GM12801 (cell line): Measurements from ENCODE around the gene AUP1.

Experiments used
- CTCF ChIP-seq: IDR thresholded peaks from one replicate; pipeline ENCODE4 v1.5.1; 2011; ENCODE audit warnings: control low read depth; ENCODE audit not compliant: insufficient read length; ENCODE audit errors: extremely low read depth

The AUP1 gene

GRCh38 chr2:74512744-74513604 lies 16.5 kb downstream of the AUP1 start:
- TF ChIP-seq CTCF: no peak

- TF ChIP-seq CTCF: no peak
These were observed 18.2 kb downstream of the AUP1 start for GRCh38 chr2:74511104-74511989.

DNA sequence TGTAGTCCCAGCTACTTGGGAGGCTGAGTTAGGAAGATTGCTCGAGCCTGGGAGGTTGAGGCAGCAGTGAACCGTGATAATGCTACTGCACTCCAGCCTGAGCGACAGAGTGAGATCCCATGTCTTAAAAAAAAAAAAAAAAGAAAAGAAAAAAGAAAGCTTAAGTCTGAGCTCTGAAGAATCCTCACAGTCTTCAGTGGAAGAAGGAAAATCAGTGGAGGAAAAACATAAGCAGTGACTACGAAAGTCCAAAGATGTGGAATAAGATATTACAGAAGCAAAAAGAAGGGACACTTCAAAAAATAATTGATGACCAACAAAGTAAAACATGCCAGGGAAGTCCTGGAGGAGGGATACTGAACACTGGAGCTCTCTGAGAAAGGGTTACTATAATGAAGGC lies 19.2 kb downstream of the AUP1 start:
- no peak for TF ChIP-seq CTCF

DNA sequence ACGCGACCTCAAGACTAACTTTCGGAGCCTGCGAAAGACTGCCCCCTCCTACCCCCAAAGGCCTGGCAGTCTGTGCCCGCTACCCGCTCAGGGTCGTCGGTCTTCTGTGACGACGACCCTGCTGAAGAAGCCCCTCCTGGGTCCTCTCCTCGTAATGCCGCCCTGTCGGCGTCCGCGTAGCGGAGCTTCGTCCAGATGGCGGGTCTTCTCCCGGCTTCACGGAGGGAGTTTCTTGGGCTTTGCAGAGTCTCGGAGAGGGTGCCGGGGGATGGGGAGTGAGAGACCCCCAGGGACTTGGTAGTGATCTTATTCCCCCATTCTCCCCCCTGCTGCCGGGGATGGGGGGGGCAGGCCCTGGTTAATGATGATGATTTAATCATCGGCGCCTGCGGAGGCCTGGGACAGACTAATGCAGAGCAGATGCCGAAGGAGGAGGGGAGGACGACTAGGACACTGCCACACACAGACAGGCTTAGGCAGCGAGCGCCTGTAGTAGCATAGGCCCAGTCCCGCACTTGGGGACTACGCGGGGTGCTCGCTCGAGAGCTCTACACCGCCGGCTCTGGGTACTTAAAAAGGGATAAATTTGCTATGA lies 21.5 kb downstream of the AUP1 start:
- TF ChIP-seq CTCF: no peak

DNA sequence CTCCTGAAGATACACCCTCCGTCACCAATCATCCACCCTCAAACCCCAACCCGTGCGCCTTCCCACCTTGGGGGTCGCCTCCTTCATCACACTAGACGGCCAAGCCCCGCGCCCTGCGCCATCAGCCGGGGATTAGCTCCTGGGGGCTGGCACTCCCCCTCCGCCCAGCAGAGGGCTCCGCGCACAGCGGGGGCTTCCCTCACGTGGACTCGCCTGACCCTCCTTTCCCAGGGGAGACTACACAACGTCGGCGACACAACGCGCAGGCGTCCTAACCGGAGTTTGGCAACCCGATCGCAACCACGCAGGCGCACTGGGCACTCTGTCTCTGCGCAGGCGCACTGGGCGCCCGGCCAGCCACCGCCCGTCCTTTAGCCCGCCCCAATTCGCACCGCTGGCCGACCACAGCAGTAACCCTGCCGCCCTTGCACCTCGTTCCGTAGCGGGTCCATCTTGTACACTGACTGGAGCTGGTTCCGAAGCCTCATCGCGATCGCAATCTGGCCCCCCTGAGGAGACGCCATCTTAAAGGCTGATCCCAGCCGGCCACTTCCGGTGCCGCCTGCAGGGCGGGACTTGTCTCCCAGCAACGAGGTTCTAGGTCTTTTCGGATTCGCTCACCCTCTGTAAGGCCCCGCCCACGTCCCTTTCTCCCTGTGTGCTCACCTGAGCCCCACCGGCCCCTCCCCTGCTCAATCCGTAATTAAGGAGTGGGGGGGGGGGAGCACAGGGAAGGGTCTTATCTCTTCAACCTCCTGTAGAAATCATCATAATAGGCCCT lies 22.2 kb downstream of the AUP1 start, which contains the start of gene PCGF1:
Gene PCGF1 (minus strand): TSS at position 551 of the 781 bp plus-strand sequence. CDS start 27 bp downstream, at position 524.
- TF ChIP-seq CTCF: no peak

GRCh38 chr2:74505448-74506246 lies 23.9 kb downstream of the AUP1 start:
- TF ChIP-seq CTCF: no peak
